OCI-LY1 (cell line): Measurements from ENCODE around the gene WWP2.

Experiments used
- H2AFZ ChIP-seq: fragments of 200-600 bp; sonication (generic), shearing (Covaris generic); 2 replicates; pipeline ENCODE4 v1.6.0; 2014; ENCODE audit warnings: antibody characterized with exemption, mild to moderate bottlenecking, low read length
- H3F3A ChIP-seq: fragments of 200-600 bp; sonication (generic), shearing (Covaris generic); 2 replicates; pipeline ENCODE4 v1.6.0; 2014; ENCODE audit warnings: mild to moderate bottlenecking, antibody characterized with exemption, low read length, moderate library complexity; ENCODE audit not compliant: insufficient read depth
- H3K27ac ChIP-seq: fragments of 200-600 bp; sonication (generic); 2 replicates; pipeline ENCODE4 v1.5.1; 2014; ENCODE audit warnings: low read length, mixed run types, mild to moderate bottlenecking, low read depth; ENCODE audit not compliant: poor library complexity, severe bottlenecking
- H3K27me3 ChIP-seq: fragments of 200-600 bp; sonication (generic); 2 replicates; pipeline ENCODE4 v1.6.0; 2014; ENCODE audit warnings: antibody characterized with exemption, mild to moderate bottlenecking, low read length, moderate library complexity; ENCODE audit not compliant: insufficient read depth
- H3K36me3 ChIP-seq: fragments of 200-600 bp; sonication (generic); 2 replicates; pipeline ENCODE4 v1.6.1; 2014; ENCODE audit warnings: mild to moderate bottlenecking, antibody characterized with exemption, low read length, moderate library complexity, mixed read lengths; ENCODE audit not compliant: insufficient read depth
- H3K4me1 ChIP-seq: fragments of 200-600 bp; sonication (generic); 2 replicates; pipeline ENCODE4 v1.5.1; 2014; ENCODE audit warnings: mild to moderate bottlenecking, low read length, moderate library complexity; ENCODE audit not compliant: insufficient read depth, severe bottlenecking
- H3K4me2 ChIP-seq: fragments of 200-600 bp; sonication (generic), shearing (Covaris generic); 2 replicates; pipeline ENCODE4 v1.6.1; 2014; ENCODE audit warnings: low read length
- H3K4me3 ChIP-seq: fragments of 200-600 bp; sonication (generic); 2 replicates; pipeline ENCODE4 v1.5.1; 2014; ENCODE audit warnings: low read length, low read depth, mild to moderate bottlenecking, mixed read lengths; ENCODE audit not compliant: poor library complexity, severe bottlenecking
- H3K79me2 ChIP-seq: fragments of 200-600 bp; shearing (Covaris generic); 2 replicates; pipeline ENCODE4 v1.6.1; 2016; ENCODE audit warnings: mixed run types, low read length, mixed read lengths; ENCODE audit not compliant: insufficient read depth
- H3K9ac ChIP-seq: fragments of 200-600 bp; sonication (generic), shearing (Covaris generic); 2 replicates; pipeline ENCODE4 v1.6.1; 2014; ENCODE audit warnings: mild to moderate bottlenecking, low read length, mixed read lengths
- H3K9me2 ChIP-seq: fragments of 200-600 bp; sonication (generic), shearing (Covaris generic); 2 replicates; pipeline ENCODE4 v1.6.1; 2014; ENCODE audit warnings: low read depth, mild to moderate bottlenecking, low read length, mixed read lengths
- H3K9me3 ChIP-seq: fragments of 200-600 bp; shearing (Covaris generic); 2 replicates; pipeline ENCODE4 v1.6.1; 2014; ENCODE audit warnings: low read length, mixed read lengths
- H4K20me1 ChIP-seq: fragments of 200-600 bp; sonication (generic), shearing (Covaris generic); 2 replicates; pipeline ENCODE4 v1.6.0; 2016; ENCODE audit warnings: mild to moderate bottlenecking, low read length; ENCODE audit not compliant: insufficient read depth
- EZH2 ChIP-seq: fragments of 200-600 bp; sonication (generic), shearing (Covaris generic); IDR thresholded peaks from 2 replicates; pipeline ENCODE4 v1.8.0; 2017; ENCODE audit warnings: borderline replicate concordance, mixed run types, mild to moderate bottlenecking, antibody characterized with exemption, low read length, moderate library complexity, mixed read lengths
- TF ChIP-seq, protein P1 (sequence below): fragments of 200-600 bp; sonication (generic), shearing (Covaris generic); IDR thresholded peaks from 2 replicates; pipeline ENCODE4 v1.5.1; 2017; ENCODE audit warnings: mild to moderate bottlenecking, antibody characterized with exemption, low read length, moderate library complexity, mixed read lengths

Gene WWP2

DNA sequence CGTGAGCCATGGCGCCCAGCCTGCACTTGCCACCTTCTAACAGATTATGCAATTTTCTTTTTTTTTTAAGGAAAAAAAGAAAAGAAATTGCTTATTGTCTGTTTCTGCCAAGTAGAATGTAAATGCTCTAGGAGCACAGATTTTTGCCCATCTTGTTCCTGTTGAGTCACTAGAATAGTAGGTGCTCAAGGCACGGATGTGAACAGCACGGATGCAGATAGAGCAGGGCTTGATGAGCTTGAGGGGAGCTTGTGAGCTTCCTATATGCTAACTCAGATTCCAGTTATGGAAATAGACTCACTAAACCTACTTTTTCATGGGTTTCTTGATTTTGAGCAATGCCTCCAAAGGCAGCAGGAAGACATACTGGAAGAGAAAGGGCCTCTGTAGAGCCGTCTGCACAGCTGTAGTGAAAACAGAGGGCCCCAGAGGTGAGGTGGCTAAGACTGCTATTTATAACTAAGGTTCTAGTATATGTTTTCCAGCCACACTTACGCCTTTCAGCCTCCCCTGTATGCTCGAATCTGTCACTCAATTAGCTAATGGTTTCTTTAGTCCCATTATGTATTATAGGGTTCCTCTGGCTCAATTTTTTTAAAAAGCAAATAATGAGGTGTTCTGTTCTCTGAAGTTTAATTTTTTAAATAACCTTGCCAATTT, 72.8 kb downstream of the WWP2 start:
- H3K4me2 ChIP-seq: no peak overlapping the region
- TF ChIP-seq EZH2: no peak
- TF ChIP-seq, protein P1, sequence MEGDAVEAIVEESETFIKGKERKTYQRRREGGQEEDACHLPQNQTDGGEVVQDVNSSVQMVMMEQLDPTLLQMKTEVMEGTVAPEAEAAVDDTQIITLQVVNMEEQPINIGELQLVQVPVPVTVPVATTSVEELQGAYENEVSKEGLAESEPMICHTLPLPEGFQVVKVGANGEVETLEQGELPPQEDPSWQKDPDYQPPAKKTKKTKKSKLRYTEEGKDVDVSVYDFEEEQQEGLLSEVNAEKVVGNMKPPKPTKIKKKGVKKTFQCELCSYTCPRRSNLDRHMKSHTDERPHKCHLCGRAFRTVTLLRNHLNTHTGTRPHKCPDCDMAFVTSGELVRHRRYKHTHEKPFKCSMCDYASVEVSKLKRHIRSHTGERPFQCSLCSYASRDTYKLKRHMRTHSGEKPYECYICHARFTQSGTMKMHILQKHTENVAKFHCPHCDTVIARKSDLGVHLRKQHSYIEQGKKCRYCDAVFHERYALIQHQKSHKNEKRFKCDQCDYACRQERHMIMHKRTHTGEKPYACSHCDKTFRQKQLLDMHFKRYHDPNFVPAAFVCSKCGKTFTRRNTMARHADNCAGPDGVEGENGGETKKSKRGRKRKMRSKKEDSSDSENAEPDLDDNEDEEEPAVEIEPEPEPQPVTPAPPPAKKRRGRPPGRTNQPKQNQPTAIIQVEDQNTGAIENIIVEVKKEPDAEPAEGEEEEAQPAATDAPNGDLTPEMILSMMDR: no peak
- no peak overlapping the region for H3K9ac ChIP-seq
- no peaks in the 10 kb centered on the region for H3K27me3 ChIP-seq
- H3K9me3 ChIP-seq: no peaks in the 10 kb centered on the region
- H3K4me3 ChIP-seq: no peak overlapping the region
- H3K9me2 ChIP-seq: no peaks in the 10 kb centered on the region
- H3K27ac ChIP-seq: no peak overlapping the region
- H3K4me1 ChIP-seq: peaks cover 8% of the 10 kb centered on the region
- H4K20me1 ChIP-seq: no peaks in the 10 kb centered on the region
- no peaks in the 10 kb centered on the region for H3F3A ChIP-seq
- no peaks in the 10 kb centered on the region for H3K36me3 ChIP-seq
- no peaks in the 10 kb centered on the region for H3K79me2 ChIP-seq
- no peak overlapping the region for H2AFZ ChIP-seq

DNA sequence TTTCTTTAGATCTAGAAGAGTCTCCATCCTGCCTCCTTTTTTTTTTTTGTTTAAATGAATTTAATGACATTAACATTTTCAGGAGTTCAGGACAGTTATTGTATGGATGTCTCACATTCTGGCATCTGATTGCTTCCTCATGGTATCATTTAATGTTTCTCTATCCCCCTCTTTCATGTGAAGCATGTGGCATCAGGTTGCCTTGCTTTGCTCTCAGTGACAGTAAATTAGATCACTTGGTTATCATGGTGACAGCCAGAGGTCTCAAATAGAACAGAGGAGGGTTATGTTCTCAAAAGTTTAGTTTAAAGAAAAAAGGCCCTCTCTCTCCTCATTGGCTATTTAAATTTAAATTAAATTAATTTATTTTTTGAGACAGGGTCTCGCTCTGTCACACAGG, 74.1 kb downstream of the WWP2 start:
- Histone ChIP-seq H3K4me3 (no peak overlapping the region), H2AFZ (no peak overlapping the region)

DNA sequence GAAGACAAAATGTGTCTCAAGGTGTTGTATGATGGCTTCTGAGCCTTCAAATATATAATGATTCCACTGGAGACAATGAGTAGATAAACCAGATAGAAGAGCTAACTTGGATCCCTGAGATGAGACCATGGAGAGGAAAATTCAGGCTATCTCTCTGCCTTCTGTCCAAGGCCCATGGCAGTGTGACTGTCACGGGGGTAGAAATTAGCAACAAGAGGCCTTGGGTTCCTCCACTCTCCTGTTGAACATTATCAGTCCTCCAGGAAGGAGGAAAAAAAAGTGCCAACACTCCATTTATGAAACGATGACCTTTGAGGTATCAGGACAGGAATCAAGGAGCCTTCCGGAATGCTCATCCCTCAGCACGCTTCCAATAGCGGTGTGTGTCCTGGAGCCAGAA, 75.2 kb downstream of the WWP2 start:
- no peak overlapping the region for H3K4me2 ChIP-seq
- H3K36me3 ChIP-seq: no peaks in the 10 kb centered on the region; the same call in 1 of the 2 replicates
- no peak overlapping the region for H3K9ac ChIP-seq
- H3K27me3 ChIP-seq: no peaks in the 10 kb centered on the region
- H3F3A ChIP-seq: no peaks in the 10 kb centered on the region
- TF ChIP-seq, protein P1: no peak
- no peak overlapping the region for H3K4me3 ChIP-seq
- H3K4me1 ChIP-seq: peaks cover 8% of the 10 kb centered on the region
- H2AFZ ChIP-seq: no peak overlapping the region
- no peaks in the 10 kb centered on the region for H3K79me2 ChIP-seq
- no peaks in the 10 kb centered on the region for H3K9me2 ChIP-seq
- H3K27ac ChIP-seq: no peak overlapping the region
- no peaks in the 10 kb centered on the region for H3K9me3 ChIP-seq
- H4K20me1 ChIP-seq: no peaks in the 10 kb centered on the region

More for the DNA sequence above, 74.1 kb downstream of the WWP2 start:
- Histone ChIP-seq H3K4me1 (peaks cover 8% of the 10 kb centered on the region), H3K79me2 (no peaks in the 10 kb centered on the region), H3K9ac (no peak overlapping the region), H3F3A (no peaks in the 10 kb centered on the region), H3K4me2 (no peak overlapping the region), H3K27me3 (no peaks in the 10 kb centered on the region), H3K36me3 (no peaks in the 10 kb centered on the region; the same call in 1 of the 2 replicates), H3K27ac (no peak overlapping the region), H3K9me2 (no peaks in the 10 kb centered on the region), H3K9me3 (no peaks in the 10 kb centered on the region), H4K20me1 (no peaks in the 10 kb centered on the region)
- TF ChIP-seq EZH2: no peak
- TF ChIP-seq, protein P1: no peak
